Iris pigment epithelial cell (primary cell): ENCODE measurements around the gene PRR33.

Source experiments
- DNase-seq: peaks from one replicate; pipeline ENCODE4 v3.0.0-alpha.2; 2011; ENCODE audit warnings: low read depth

PRR33 gene

DNA sequence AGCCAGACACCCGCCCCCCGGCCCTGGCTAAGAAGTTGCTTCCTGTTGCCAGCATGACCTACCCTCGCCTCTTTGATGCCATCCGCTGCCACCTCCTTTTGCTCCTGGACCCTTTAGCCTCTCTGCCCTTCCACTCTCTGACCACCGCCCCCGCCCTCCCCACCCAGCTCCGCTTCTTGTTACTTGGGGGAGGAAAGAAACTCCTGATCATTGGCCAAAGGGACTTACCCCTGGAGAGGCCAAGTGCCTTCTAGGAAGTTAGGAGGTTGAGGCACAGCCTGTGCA, at the start of gene PRR33:
Gene PRR33, minus strand, starts transcription at position 65 of the 285 bp plus-strand sequence. CDS start 1,311 bp downstream, outside the sequence.
- no peak for DNase-seq

GRCh38 chr11:1939788-1940187, 48.1 kb upstream of the PRR33 start:
- DNase-seq = peak; percentile 26

- peak; percentile 17 for DNase-seq
Measured at GRCh38 chr11:1939006-1939625, 47.4 kb upstream of the PRR33 start.

- DNase-seq = no peak
Measured at GRCh38 chr11:1938343-1939005, 46.8 kb upstream of the PRR33 start.

DNA sequence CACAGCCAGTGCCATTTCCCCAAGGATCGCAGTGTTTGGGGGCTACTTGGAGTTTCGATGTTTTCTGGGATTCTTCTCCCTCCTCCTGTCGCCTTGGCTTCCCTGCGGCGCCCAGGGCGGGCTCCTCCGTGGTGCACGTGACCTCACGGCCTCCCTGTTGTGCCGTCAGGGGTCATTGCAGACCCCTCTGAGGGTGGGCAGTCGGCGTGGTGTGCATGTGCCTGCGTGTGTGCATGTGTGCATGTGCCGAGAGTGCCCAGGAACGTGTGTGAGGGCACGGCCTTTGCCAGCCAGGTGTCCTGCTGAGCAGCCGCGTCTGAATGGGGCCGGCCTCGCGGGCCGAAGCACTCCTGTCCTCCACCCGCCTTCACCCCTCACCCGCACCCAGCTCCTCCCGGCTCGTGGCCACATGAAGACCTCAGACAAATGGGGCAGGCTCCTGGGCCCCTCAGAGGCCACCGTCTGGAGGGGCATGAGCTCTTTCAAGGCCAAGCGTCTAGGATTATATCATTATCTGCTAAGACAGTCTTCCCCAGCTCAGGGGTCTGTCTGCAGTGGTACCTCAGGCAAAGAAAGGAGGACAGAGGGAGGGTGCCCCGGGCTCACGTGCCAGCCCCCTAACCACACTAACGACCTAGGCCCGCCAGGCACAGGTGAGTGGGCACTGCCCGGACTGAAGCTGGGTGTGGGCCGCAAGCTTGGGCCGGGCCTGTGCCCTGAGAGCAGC, 46.1 kb upstream of the PRR33 start:
- no peak for DNase-seq

DNA sequence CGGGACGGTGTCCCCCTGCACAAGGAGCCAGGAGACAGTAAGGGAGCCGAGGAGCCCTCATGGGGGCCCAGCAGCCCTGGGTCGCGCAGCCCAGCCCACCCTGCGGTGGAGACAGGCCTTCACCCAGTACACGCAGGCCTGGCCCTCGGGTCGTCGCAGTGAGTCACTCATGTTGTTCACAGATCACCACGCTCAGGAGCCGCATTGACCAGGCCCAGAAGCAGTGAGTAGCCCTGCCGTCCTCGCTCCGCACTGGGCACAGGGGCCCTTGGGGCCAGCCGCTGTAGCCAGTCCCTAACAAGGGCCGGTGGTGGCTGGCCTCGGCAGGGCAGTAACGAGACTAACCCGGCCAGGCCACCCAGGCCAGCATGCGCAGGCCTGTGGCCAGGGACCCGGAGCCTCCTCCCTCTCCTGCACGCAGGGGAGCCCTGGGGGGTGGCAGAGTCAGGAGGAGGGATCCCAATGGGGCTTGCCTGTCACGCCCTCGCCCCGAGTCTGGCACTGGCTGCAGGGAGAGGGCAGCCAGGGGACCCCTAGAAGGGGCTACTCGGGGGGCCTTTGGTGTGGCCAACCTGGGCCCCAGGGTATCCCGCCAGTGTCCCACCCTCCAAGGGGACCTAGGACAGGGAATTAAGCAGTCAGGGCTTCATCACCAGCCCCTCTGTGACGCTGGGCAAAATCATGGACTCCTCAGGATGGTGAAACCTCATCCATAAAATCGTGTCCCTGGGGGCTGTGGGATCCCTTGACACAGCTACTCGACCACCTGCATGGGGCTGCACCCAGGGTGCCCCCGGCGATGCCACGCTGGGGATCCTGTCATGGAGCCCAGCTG, 45.3 kb upstream of the PRR33 start:
- no peak for DNase-seq

DNA sequence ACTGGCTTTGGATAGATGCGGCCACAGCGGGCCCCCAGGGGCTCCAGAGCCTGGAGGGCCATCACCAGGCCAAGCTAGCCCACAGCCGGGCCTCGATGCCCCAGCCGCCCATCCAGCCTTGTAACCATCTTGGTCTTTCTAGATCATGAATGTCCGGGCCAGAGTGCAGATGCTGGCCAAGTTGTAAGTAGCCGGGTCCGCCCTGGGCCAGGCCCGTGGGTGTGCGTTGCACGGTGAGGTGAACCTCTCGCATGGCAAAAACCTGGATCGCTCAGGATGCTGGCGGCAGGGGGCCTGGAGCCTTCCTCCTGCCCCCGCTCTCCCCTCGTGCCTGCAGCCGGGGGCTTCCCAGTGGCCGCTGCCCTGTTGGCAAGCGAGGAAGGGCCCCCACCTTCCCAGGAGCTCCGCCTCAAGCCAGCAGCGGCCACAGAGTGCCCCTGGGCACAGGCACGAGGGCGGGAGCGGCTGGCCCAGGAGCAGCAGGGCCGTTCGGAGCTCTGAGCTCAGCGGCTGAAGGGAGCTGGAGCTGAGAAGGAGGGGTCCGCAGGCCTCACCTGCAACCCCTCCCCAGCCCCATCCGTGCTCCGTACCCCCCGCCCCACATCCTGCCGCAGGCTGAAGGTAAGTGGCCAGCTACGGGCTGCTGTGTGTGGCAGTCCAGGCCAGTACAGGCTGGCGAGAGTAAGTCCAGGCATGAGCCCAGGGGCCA, 44.5 kb upstream of the PRR33 start:
- DNase-seq = no peak

- no peak for DNase-seq
Measured at GRCh38 chr11:1935156-1936071, 43.7 kb upstream of the PRR33 start.

DNA sequence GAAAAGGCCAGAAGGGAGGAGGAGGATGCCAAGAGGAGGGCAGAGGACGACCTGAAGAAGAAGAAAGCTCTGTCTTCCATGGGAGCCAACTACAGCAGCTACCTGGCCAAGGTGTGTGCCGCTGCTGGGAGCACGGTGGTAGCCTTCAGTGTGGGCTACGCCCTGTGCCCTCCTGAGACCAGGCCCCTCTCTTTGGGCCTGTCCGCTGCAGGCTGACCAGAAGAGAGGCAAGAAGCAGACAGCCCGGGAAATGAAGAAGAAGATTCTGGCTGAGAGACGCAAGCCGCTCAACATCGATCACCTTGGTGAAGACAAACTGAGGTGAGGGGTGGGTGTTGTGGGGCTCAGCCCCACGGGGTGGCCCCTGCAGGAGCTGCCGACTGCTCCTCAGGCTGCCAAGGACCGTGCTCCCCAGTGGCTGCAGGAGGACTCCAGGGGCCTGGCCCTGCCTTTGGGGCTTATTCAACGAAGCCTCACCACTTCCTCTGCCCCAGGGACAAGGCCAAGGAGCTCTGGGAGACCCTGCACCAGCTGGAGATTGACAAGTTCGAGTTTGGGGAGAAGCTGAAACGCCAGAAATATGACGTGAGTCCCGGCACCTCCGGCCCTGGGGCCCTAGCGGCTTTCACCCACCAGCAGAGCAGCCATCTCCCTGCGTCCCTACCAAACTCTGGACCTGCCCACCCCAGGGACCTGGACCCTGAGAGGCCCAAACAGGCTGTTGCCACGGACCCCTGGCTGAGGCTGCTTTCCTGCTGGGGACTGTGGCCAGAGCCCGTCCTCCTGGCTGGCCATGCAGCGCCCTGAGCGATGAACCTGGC, 42.9 kb upstream of the PRR33 start:
- no peak for DNase-seq

DNA sequence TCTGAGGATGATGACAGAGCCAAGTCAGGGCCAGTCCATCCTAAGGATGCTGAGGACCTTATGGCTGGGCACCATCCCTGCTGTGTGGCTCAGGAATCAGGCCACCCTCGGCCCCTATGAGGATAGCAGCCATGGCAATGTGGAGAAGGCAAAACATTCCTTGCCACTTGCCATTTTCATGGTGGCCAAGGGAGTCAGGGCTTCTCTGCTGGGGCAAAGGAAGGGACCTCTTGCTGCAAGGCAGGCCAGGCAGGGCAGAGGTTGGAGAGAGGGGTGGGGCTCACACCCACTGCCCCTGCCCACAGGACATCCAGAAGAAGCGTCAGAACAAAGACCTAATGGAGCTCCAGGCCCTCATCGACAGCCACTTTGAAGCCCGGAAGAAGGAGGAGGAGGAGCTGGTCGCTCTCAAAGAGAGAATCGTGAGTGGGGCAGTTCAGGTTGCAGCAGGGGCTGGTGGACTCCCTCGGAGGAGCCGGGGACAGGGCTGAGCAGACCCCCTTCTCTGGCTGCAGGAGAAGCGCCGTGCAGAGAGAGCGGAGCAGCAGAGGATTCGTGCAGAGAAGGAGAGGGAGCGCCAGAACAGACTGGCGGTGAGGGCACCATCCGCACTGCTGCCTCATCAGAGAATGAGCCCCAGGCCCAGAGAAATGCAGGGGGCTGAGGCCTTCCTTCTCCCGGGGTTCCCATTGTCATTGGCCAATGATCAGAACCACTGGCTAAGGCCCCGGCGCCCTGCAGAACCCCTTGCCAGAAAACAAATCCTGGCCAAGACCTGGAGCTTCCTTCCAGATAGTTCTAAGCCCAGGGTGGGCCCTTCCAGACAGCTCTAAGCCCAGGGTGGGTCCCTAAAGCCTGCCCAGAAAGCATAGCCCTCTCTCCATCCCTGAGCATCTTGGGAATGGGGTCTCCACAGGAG, 42.0 kb upstream of the PRR33 start:
- DNase-seq = no peak

- DNase-seq = no peak
Measured at GRCh38 chr11:1932681-1933080, 41.0 kb upstream of the PRR33 start.

- no peak for DNase-seq
Measured at GRCh38 chr11:1932105-1932480, 40.4 kb upstream of the PRR33 start.

DNA sequence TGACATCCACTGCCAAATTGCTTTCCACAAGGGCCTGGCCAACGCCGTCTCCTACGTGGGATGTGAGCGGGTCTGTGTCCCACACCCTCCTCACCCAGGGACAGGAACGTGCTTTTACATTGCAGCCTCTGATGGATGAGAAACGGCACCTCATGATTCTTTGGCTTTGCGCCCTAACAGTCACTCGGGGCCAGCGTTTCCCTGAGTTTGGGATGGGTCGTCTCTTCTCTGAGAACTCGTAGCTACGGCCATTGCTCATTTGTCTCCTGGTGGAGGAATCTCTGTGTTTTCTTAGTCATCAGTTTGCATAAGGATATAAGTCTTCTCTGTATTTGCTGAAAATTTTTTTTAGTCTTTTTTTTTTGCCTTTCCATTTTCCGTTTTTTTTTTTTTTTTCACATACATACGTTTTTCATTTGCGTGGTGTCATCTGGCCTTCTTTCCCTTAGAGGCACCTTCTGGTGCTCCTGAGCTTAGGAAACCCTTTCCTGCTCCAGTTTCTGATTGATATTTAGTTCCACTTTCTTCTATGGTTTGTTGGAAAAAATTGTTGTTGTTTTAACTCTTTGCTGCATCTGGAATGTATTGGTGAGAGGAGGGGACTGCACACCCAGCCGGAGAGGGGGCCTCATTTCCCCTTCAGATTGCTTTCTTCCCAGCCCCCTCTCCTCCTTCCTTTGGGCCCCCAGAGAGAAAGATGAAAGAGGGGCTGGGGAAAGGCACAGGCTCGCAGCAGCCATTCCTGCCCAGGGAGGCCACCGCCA, 39.8 kb upstream of the PRR33 start:
- DNase-seq = peak; percentile 52

DNA sequence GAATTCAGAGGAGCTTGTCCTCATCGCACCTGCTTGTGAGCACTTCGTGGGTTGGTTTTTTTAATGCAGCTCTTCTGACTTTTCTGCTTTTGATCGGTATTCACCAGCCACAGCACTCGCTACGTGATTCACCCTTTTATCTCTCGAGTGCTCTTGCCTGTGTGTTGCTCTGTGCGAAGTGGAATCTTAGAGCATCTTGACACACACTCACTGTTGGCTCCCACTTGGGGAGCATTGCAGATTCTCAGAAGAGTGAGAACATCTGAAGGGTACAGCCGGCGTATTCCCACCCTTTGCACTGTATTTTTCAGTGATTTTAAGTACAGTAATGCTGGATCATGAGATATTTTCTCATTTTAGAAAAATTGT, 38.8 kb upstream of the PRR33 start:
- no peak for DNase-seq

DNA sequence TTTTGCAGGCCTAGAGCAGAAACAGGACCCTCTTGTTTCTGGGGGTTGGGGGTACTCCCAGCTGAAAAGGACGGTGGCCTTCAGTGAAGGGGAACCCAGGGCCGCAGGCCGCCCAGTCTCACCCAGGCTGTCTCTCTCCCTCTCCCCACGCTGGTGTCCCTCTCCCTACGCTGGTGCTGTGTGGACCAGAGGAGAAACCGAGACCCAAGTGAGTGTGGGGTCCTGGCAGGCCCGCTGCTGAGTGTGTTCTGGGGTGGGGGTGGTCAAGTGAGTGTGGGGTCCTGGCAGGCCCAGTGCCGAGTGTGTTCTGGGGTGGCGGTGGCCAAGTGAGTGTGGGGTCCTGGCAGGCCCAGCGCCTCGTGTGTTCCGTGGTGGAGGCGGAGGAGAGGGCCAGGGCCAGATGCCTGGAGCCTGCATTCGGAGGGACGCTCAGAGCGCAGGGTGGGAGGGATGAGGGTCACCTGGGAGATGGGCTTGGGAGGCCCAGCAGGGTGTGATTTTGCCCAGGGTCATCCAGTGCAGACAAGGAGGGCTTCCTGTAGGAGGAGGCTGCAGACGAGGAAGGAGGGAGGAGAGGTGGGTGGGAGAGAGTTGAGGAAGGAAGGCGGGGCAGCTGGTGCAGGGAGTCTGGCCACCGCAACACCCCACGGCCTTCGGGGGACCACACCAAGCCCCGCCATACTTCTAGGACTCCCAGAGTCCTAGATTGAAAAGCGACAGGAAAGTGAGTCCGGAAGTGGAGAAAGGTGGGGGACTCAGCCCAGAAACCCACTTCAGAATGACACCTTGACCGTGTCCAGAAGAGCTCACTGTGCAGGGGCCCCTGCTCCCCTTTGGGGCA, 38.1 kb upstream of the PRR33 start:
- no peak for DNase-seq

GRCh38 chr11:1928891-1929541, 37.3 kb upstream of the PRR33 start:
- DNase-seq = no peak

- no peak for DNase-seq
Measured at GRCh38 chr11:1928470-1928890, 36.8 kb upstream of the PRR33 start.
